ENCODE results near the gene AFMID. TPM values are rescaled to one million over a fixed set of nuclear protein-coding genes. Genes with fewer than 3 reads are reported as not detected.

Gene AFMID
- total and polyA plus RNA-seq, 7 donors = 7.4 to 20.8 (median 9.3) TPM

- Histone ChIP-seq H3K4me3 (peak overlapping the region; percentile 41), H3K27ac (no peak overlapping the region), H3K4me1 (peaks cover 13% of the 10 kb centered on the region), H3K27me3 (ENCODE audit: insufficient read depth in 3 of 3, low read length in 2 of 3) (no peaks in the 10 kb centered on the region), H3K9me3 (no peaks in the 10 kb centered on the region), H3K36me3 (ENCODE audit: insufficient read depth in 1 of 2, low read depth in 1 of 2) (no peaks in the 10 kb centered on the region)
- DNase-seq = no peak
- WGBS, 3 donors = 64 to 67% (median 66%) methylated on average over 19 to 20 of the region's 20 CpGs
- TF ChIP-seq CTCF (IDR thresholded peaks at IDR 0.05) = no peak
- intact Hi-C loops (cut with DNase I) = loop anchor here (2.0 to 5.0 kb wide), 4 partner anchors 63 to 228 kb away; partner anchors contain the start of genes AFMID (in 1 of the 2) and TK1 (in 1 of the 2)
- ATAC-seq = no peak
These were observed 63.0 kb downstream of the AFMID start for GRCh38 chr17:78249818-78250806.

GRCh38 chr17:78250891-78251772, 64.0 kb downstream of the AFMID start:
- H3K4me3 ChIP-seq = peak overlapping the region; percentile 4
- WGBS, 3 donors = 24 to 31% (median 26%) methylated on average over 25 to 27 of the region's 27 CpGs
- H3K4me1 ChIP-seq = peaks cover 13% of the 10 kb centered on the region
- DNase-seq = peak; percentile 87 to 93
- H3K9me3 ChIP-seq = no peaks in the 10 kb centered on the region
- H3K27ac ChIP-seq = no peak overlapping the region
- peak; percentile 100 for TF ChIP-seq CTCF (IDR thresholded peaks at IDR 0.05)
- intact Hi-C loops (cut with DNase I) = loop anchor here (1.0 to 5.0 kb wide), 5 partner anchors 64 to 229 kb away; partner anchors contain the start of genes AFMID (in 1 of the 2) and TK1 (in 1 of the 2)
- ATAC-seq = peak; percentile 83 to 88 (median 86)
- no peaks in the 10 kb centered on the region for H3K27me3 ChIP-seq (ENCODE audit: insufficient read depth in 3 of 3, low read length in 2 of 3)
- no peaks in the 10 kb centered on the region for H3K36me3 ChIP-seq (ENCODE audit: insufficient read depth in 1 of 2, low read depth in 1 of 2)

- no peak for TF ChIP-seq CTCF (IDR thresholded peaks at IDR 0.05)
- no peak for DNase-seq
- Histone ChIP-seq H3K4me3 (no peak overlapping the region), H3K4me1 (peaks cover 13% of the 10 kb centered on the region), H3K36me3 (ENCODE audit: insufficient read depth in 1 of 2, low read depth in 1 of 2) (no peaks in the 10 kb centered on the region), H3K27me3 (ENCODE audit: insufficient read depth in 3 of 3, low read length in 2 of 3) (no peaks in the 10 kb centered on the region), H3K27ac (no peak overlapping the region), H3K9me3 (no peaks in the 10 kb centered on the region)
- intact Hi-C loops (cut with DNase I) = loop anchor here (1.0 to 5.0 kb wide), 5 partner anchors 64 to 229 kb away; partner anchors contain the start of genes AFMID (in 1 of the 2) and TK1 (in 1 of the 2)
- 56 to 63% (median 60%) methylated on average over 6 of the region's 6 CpGs for WGBS, 3 donors
- no peak for ATAC-seq
These were observed 64.6 kb downstream of the AFMID start for GRCh38 chr17:78251773-78252103.

- H3K4me3 ChIP-seq = no peak overlapping the region
- H3K4me1 ChIP-seq = peaks cover 13% of the 10 kb centered on the region
- no peaks in the 10 kb centered on the region for H3K9me3 ChIP-seq
- H3K36me3 ChIP-seq (ENCODE audit: insufficient read depth in 1 of 2, low read depth in 1 of 2) = no peaks in the 10 kb centered on the region
- WGBS, 3 donors = 62 to 68% (median 67%) methylated on average over 12 of the region's 12 CpGs
- no peaks in the 10 kb centered on the region for H3K27me3 ChIP-seq (ENCODE audit: insufficient read depth in 3 of 3, low read length in 2 of 3)
- TF ChIP-seq CTCF (IDR thresholded peaks at IDR 0.05) = no peak
- no peak for DNase-seq
- no peak for ATAC-seq
- intact Hi-C loops (cut with DNase I) = loop anchor here (5.0 kb wide), 3 partner anchors 65 to 230 kb away; partner anchors contain the start of genes AFMID (in 1 of the 2) and TK1 (in 1 of the 2)
- no peak overlapping the region for H3K27ac ChIP-seq
These were observed 65.0 kb downstream of the AFMID start for GRCh38 chr17:78252111-78252634.

Data from psoas muscle (tissue), 8 donors.